GM21360 (cell line): Measurements from ENCODE around the gene ANXA6.
"Not testable (repeated sequence)": the region's sequence is repeated elsewhere in the genome, so short reads cannot be mapped to it uniquely, and the experiment has no call there.

Experiments used
- ATAC-seq: cut with Tn5 transposase; IDR thresholded peaks from one replicate; pipeline ENCODE4 v1.9.1; 2021; ENCODE audit warnings: mild to moderate bottlenecking, moderate library complexity; ENCODE audit not compliant: unreplicated experiment

Gene ANXA6

DNA sequence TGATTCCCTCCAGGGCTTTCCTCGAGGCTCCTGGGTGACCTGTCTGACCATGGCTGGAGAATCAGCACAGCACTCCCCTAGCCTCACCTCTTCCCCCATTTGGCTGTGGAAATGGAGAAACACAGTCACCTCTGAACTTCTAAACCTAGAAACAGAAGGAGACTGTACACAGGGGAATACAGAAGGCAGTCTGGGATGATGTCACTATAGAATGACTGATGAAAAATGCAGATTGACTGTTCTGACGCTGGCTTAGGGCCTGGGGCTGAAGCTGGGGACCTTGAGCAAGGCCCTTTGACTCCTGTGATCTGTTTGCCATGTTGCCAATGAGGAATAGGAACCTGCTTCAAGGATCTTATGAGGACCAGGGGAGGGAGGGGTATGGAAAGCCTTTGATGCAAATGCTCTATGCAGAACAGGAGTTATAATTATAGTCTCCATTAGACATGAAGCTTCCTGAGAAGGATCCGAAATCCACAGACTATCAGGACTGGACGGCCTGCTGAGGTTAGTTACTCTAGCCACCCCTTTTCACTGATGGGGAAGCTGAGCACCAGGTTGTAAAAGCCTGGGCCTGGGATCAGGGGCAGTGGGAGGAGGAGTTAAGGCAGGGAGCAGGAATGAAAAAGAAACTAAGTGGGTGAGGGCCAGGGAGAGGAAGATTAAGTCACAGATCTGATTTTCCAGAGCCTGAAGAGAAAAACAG is 24.4 kb upstream of the ANXA6 start:
- no peak for ATAC-seq

DNA sequence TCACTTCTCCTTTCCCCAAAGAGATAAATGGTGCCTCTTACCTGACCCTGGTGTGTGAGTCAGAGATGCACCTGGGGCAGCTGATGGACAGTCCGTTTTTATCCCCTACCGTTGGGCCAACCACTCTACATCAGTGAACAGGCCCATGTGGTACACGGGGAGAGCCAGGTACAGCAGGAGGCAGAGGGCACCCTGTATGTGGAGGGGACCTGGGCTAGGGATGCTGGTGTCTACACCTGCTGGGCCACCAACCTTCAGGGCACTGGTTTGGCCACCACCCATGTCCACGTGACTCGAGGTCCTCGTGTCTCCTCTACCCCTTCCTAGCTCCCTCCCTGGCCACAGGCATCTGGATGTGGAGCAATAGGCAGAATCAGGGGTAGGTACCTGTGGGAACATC is 22.7 kb upstream of the ANXA6 start:
- ATAC-seq = no peak

DNA sequence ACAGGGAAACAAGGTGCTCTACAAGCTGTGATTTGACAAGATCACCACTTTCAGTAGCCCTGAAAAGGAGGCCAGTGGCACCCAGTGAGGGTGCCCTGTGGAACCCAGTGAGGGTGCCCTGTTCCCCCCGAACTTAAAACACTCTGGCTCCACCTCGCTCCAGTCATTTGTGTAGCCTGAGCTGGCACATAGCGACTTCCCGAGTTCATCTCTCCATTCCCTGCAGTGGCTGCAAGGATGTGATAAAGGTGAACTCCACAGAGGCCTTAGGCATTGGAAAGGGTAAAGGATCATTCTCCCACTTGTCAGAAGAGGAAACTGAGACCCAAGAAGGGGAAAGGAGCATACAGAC is 21.9 kb upstream of the ANXA6 start:
- no peak for ATAC-seq

DNA sequence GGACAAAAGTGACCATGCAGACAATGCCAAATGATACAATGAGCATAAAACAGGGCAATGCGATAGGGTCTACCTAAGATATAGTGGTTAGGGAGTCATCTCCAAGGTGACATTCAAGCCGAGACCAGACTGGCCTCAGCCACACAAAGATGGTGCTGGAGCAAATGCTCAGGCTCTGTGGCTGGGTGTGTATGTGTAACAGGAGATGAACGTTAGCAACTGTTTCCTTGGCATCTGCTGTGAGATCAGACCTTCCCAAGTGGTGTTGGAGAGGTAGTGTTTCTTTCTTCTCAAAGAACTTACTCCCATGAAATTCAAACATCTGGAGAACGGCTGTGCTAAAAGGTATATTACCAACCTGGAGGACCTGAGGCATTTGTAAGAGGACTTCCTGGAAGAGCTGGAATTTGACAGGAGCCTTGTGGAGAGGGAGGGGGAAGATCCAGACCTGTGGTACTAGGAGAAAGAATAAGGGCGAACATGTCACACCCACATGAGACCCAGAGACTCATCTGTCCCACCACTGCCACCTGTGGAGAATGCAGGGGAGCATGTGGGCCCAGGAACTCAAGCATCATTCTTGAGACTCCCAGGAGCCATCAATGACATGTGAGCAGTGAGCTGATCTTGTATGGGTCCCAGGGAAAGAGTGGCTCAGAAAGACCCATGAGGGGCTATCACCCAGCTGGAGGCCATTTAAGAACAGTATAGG is 21.4 kb upstream of the ANXA6 start:
- no peak for ATAC-seq

DNA sequence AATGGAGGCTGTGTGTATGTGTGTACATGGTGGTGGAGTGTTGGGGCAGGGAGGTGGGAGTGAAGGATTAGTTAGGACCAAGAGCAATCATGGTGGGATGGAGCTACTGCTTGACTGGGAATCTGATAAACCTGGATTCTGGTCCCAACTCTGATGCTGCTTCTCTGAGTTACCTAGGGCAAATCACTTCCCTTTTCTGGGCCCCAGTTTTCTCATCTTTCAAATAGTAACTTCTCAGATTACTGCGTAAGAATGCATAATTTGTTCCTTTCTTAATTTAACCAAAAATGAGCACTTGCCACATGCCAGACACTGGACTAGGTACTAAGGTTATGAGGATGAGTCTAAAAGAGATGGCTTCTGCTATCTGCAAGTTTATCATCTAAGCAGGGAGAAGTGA is 20.8 kb upstream of the ANXA6 start:
- ATAC-seq = no peak

DNA sequence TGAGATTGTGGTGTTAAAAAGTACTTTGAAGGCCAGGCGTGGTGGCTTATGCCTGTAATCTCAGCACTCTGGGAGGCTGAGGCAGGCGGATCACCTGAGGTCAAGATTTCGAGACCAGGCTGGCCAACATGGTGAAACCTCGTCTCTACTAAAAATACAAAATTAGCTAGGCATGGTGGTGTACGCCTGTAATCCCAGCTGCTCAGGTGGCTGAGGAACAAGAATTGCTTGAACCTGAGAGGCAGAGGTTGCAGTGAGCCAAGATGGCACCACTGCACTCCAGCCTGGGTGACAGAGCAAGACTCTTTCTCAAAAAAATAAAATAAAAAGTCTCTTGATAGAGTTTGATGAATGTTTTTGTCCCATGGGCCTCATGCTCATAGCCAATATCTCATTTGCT is 18.7 kb upstream of the ANXA6 start:
- not testable (repeated sequence) for ATAC-seq

DNA sequence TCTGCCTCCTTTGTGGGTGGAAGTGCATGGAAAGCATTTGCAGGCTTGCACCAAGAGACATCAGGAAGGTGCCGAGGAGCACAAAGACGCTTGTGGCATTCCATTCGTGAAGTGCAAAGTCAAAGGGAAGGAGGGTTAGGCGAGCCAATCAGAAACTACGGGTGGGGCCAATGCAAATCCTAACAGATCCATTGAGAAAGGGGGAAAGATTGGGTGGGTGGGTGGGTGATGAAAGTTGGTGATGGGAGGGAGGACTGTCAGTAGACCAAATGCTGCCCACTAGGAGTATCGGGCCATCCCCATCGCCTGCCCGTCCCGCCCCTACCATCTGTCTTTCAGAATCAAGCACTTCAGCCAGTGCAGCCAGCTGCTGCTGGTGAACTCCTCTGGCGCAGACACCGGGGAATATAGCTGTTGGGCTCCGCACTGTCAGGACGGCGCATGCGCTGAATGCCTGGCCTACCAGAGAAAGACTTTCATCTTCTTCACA is 17.1 kb upstream of the ANXA6 start:
- no peak for ATAC-seq

DNA sequence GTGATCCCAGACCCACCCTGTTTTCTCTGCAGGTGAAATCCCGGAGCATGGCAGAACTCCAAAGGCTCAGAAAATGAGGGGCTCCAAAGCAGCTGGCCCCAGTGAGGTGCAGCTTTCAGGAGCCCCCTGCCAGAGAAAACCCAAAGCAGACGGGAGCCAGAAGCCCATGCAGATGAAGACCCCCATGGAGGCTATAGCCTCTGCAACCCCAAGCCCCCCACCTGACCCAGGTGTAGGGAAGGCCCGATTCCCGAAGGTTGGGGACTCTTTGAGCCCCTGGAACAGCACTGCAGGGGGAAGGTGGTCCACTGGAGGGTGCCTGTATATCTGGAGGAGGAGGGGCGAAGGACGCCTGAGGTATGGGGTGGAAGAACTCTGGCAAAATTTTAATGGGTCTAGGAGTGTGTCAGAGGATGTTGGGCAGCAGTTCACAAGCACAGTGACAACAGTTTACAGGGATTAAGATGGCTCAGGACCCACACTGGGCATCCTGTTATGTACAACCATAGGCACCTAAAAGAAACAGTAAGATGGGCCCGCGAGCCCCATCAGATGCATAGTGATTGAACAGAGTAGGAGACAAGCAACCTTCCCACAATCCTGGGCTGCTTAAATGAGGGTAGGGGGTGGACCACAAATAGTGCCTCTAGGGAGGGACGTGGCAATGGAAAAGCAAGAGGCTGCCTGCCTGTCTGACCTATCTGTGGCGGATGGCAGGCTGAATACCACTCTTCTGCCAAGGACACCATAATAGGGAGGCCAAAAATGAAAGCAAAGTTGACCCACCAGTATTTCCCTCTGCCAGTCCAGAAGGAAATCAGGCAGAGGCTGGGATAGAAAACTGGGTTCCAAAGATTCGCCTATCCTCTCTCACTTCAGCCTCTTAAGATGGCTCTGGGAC is 16.4 kb upstream of the ANXA6 start:
- ATAC-seq = no peak

DNA sequence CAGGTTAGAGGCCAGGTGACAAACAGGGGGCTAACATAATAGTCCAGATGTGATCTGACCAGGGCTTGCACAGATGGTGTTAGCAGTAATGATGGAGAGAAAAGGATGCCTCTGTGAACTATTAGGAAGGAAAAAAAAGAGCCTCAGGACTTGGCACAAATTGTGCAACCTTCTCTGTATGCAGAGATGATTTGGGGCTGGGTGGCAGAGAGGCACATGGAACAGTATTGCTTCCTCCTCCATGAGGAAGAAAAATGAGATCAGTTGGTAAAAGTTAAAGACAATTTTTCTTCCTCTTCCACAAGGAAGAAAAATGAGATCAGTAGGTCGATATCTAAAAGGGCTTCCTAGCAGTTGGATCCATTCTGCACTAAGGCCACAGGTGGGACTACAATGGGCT is 13.9 kb upstream of the ANXA6 start:
- no peak for ATAC-seq

DNA sequence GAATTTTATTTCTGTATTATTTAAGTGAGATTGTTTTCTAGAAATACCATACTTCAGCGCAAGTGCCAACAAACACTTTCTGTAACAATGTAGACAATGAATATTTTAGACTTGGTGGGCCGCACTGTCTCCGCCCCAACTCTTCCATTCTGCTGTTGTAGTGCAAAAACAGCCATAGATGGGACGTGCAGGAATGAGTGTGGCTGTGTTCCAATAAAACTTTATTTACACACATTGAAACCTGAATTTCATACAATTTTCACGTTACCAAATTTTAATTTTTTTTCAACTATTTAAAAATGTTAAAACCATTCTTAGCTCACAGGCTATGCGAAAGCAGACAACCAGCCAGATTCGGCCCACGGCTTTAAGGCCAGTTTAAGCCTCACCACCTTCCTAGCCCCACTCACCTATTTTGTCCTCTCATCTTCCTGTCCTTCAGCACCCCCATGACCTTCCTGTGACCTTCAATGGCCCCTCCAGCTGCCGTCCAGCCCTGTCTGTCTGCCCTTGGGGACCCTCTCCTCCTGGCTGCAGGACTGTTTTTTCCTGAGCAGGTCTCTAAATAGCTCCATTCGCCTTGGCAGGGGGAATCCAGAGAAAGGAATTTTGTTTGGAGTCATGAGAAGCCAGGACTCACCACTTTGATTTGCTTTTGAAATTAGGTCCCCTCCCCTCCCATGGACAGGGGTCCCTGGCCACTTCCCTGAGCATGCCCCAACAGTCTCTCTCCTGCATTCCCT is 11.2 kb upstream of the ANXA6 start:
- no peak for ATAC-seq

DNA sequence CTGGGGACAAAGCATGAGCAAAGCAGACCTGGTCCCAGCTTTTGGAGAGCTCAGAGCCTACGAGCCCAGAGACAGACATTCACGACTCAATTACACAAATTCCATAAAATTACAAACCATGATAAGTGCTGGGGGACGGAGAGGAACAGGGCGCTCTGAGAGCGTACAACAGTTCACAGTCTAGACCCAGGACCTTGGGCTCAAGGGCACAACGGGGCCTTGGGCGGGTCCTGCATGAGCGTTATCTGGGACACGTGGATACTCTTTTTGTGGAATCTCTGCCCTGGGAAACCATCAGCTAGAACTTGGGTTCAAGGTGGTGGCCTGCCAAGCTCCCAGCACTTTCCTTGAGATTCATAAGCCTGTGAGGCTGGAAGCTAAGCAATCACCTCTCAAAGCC is 9.4 kb upstream of the ANXA6 start:
- ATAC-seq = no peak

DNA sequence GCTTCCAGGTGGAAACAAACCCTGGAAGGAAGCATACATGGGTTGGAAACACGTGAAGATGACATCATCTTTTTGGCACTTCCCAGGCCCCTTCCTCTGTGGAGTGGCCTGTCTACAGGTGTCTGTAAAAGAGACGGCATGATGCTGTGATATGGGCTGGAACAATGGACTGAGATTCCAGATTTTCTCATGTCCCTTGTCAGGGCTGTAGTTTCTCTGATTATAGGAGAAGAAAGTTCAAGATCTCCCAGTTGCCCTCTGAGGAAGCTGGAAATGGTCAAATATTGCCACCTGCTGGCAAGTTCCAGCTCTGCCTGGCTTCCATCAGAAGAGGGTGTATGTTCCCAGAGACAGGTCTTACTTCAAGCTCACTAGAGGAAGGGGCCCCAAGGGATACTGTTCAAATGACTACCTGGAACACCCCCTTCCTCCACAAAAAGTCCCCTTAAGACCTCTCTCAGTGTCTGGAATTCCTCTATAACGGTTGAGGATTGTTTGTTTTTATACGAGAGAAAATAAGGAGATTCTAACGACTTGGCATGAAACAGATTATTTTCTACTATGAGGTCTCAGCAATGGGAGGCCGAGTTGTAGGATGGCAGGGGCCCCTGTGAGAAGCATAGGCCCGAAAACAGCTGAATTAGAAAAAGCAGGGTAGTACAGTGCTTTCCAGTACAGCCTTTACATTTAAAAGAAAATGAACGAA is 7.3 kb upstream of the ANXA6 start:
- peak; percentile 89 for ATAC-seq

DNA sequence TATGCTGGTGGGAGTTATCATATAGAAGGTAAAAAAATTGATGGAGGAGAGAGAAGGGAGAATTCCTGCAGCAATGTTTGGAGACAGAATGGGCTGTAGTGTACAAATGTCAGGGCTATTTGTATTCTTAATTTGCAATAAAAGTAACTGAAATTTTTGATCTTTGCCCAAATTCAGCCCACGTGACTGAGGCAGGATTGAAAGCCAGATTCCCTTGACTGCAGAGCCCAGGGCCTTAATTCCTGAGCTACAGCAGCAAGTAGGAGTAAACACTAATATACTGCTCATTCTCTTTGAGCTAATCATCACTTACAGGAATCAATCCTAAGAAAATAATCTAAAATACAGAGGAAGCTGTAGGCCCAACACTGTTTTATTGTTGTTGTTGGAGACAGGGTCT is 5.2 kb upstream of the ANXA6 start:
- ATAC-seq = no peak

DNA sequence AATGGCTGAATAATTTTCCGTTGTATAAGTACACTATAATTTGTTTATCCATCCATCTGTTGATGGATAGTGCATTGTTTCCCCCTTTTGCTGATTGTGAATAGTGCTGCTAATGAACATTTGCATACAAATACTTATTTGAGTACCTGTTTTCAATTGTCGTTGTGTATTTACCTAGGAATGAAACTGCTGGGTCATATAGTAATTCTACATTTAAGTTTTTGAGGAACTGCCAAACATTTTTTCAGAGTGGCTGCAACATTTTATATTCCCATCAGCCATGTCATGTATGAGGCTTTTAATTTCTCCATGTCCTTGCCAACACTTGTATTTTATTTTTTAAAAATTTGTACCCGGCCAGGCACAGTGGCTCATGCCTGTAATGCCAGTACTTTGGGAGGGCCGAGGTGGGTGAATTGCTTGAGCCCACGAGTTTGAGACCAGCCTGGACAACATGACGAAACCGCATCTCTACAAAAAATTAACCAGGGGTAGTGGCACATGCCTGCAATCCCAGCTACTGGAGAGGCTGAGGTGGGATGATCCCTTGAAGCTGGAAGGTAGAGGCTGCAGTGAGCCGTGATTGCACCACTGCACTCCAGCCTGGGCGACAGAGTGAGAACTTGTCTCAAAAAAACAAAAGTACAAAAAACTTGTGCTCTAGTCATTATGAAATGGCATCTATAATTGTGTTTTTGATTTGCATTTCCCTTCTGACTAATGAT is 2.2 kb upstream of the ANXA6 start:
- ATAC-seq = no peak

DNA sequence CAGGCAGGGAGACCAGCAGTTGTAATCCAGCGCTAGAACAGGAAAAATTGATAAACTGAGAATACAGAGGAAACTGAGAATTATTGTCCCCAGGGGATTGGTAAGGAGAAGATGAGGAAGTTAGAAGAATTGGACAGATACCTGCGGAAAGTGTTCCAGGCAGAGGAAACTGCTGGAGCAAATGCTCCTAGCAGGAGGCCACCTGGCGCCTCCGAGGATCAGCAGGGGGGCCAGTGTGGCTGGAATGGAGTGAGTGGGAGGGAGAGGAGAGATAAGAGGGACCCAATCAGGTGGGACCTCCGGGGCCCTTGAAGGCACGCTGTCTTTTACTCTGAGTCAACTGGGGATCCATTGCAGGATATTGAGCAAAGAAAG is 695 bp upstream of the ANXA6 start:
- peak; percentile 22 for ATAC-seq

DNA sequence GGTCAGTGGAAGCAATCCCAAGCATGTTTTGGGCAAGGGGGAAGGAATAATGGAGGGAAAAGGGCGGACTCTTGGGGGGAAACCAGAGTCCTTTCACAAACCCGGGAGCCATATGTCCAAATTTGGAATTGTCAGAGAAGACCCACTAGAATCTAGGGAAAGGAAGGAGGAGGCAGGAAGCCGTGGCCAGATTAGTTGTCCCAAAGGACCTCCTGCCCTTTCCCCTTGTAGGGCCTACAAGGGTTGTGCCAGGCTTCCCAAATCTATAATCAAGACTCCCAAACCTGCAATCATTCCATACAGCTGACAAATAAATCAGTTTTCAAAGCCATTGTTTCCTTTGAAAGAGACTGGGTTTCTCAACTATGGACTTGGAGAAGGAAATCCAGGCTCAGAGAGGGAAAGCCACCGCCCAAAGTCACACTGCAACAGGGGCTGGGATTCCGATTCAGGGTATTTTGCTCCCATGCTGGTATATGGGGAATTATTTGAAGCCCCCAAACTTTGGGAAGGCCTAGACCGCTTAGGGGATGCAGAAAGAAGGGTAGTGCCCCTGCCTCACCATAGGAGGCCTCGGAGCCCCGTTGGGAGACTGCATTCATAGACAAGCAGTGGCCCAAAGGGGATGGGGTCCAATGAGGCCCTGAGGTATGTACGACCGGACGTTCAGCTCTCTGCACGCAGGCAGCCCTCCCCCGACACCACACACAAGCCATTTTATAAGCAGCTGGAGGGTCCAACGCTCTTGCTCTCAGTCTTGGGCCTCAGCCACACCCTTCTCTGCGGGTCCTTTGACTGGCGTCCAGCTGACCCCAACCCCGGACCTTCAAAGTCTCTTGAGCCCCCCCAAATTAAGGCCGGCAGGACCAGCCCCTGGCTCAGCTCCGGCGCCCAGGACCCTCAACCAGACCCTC is 815 bp downstream of the ANXA6 start:
- ATAC-seq = no peak

DNA sequence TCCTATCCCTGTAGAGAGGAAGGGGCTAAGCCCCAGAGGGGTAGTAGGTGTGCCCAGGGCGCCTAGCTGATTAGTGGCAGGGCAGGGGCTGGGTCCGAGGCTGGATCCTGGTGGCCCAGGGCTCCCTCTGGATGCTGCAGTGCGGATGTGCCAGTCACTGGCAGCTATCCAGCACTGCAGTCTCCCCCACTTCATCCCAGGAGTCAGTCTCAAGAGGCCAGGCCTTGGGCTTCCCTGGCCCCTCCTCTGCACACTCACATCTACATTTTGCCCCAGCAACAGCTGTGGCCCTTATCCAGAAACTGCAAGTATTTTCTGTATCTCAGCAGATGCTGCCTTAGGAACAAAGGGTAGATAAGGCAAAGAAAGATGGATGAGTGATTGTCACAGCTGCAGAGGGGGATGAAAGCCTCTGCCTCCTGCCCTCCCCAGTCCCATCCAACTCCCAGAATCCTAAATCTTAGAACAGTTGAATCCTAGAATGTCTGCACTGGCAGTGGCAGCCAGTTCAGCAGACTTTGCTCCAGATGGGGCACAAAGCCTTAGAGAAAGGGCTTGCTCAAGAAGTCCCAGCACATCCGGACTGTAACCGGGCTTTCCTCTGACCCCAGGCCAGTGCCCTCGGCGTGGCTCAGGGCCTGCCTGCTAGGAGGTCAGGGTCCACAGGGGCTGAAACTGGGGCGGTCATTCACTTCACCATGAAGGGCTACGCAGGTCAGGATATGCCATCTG is 1.6 kb downstream of the ANXA6 start:
- no peak for ATAC-seq
